ENCODE measurements around the gene GRSF1.
"Not testable (repeated sequence)": the region's sequence is repeated elsewhere in the genome, so short reads cannot be mapped to it uniquely, and the experiment has no call there.

GRSF1 gene

DNA sequence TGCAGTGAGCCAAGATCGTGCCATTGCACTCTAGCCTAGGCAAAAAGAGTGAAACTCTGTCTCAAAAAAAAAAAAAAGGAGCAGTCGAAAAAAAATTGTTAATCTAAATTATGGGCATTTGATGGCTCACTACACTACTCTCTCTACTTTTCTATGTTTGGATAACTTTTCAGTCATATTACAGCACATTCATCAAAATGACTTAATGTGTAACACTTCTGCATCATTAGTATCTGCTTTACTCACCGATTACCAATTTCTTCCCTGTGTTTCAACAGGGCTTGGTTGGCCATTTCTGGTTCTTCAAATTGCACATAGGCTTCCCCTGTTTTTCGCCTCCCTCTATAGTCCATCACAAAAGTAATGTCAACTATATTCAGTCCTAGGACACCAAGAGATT lies 8.4 kb downstream of the GRSF1 start:
- DNase-seq, result no peak

DNA sequence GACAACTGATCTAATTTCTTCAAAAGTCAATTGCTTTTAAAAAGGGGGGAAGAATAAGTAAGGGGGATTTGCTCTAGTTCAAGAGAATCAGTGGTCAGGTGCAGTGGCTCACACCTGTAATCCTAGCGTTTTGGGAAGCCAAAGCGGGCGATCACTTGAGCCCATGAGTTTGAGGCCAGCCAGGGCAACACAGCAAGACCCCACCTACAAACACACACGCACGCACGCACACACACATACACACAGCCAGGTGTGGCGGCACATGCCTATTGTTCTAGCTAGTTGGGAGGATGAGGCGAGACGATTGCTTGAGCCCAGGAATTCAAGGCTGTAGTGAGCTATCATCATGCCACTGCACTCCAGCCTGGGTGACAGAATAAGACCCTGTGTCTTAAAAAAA lies 9.6 kb downstream of the GRSF1 start:
- DNase-seq, result no peak

DNA sequence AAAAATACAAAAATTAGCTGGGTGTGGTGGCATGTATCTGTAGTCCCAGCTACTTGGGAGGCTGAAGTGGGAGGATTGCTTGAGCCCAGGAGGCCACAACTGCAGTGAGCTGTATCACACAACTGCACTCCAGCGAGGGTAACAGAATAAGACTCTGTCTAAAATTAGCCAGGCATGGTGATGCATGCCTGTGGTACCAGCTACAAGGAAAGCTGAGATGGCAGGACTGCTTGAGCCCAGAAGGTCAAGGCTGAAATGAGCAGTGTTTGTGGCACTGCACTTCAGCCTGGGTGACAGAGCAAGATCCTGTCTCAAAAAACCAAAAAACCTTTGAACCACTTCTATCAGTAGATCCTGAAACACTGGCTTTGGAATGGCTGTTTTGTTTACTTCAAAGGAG lies 10.2 kb downstream of the GRSF1 start:
- DNase-seq, result no peak

DNA sequence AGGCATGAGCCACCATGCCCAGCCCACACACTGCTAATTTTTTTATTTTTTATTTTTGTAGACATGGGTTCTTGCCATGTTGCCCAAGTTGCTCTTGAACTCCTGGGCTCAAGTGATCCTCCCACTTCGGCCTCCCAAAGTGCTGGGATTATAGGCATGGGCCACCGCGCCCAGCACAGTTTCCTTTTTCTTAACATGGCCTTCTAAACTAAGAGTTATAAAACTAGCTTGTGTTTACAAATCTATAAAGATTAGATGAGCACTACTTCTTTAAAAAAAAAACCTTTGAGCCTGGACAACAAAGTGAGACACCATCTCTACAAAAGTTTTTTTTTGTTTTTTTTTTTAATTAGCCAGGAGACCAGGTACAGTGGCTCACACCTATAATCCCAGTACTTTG lies 10.7 kb downstream of the GRSF1 start:
- DNase-seq, result no peak

DNA sequence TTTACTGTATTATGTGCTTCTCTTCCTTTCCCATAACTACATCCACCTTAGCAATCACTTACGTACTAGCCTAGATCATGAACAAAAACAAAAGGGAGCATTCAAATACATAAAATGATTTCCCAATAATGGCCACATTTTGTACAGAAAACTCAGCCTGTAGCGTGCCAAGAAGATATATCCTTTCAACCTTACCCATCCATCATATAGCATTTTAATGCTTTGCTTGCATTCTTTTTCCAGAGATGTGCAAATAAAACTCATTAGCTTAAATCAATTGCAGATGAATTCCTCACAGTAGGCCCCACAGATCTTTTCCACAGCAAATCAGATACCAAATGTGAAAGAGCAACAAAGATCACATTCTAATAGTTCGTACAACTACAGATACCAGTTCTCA lies 20.8 kb downstream of the GRSF1 start:
- DNase-seq, result no peak

DNA sequence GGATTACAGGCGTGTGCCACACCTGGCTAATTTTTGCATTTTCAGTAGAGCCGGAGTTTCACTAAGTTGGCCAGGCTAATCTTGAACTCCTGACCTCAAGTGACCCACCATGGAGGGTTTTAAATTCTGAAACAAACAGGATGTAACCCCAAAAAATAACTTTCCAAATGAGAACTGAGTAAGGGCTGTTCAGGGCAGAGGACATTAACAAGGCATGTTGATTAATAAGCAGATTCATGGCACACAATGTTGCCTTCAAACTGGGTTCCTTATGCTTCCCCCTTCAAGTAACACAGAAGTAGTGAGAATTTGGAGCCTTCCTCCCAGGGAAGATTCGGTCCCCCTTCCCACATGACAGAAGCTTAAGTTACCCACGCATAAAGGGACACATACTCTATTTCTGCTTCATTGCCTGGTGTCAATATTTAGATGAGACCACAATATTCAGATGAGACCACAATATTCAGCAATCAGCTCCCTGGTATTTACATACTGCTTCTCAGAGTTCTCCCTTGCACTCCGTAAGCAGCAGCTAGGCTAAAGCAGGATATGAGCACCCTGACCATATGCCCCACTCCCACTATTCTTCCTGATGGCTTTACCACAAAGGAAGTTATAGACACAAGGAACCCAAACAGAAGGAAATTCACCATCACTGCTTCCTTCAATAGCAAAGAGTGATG lies 21.4 kb downstream of the GRSF1 start:
- no peak for DNase-seq

- DNase-seq, result no peak
These were observed 22.8 kb downstream of the GRSF1 start for GRCh38 chr4:70816894-70817293.

- DNase-seq, result no peak
These were observed 24.3 kb downstream of the GRSF1 start for GRCh38 chr4:70815370-70815769.

DNA sequence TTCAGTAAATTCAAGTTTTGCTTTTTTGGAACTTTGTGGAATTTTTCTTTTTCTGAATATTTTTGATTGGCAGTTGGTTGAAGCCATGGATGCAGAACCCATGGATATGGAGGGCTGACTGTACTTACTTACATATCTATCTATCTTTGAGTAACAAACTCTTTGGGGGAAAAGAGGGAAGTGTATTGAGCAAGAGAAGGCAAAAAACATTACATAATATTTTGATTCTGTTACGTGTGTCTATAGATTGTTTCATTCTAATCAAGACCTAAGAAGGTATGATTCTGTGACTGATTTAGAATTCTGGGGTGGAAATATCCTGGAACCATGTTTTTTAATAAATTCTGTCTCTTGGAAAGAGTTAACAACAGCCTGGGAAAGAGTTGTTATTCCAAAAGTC lies 31.5 kb downstream of the GRSF1 start:
- no peak for DNase-seq

GRCh38 chr4:70802928-70803580 lies 36.6 kb downstream of the GRSF1 start:
- DNase-seq, result no peak

GRCh38 chr4:70801265-70801809 lies 38.4 kb downstream of the GRSF1 start:
- no peak for DNase-seq

- no peak for DNase-seq
These were observed 46.1 kb downstream of the GRSF1 start for GRCh38 chr4:70793626-70794025.

- DNase-seq, result no peak
These were observed 51.0 kb downstream of the GRSF1 start for GRCh38 chr4:70788733-70789132.

DNA sequence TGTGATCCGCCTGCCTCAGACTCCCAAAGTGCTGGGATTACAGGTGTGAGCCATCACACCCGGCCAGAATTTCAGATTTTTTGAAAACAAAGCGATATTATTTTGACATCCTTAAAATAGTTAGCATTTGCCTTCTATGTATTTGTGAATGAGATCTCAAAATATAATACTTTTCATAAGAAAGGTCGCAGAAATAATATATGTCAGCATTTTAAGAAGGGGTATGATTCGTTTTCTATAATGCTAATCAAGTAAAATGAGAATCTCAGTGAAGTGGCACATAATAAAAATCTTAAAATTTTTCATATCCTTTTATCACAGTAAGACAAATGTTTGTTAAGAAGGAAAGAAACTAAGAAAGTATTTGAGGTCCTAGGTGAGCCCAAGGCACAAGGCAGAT lies 52.2 kb downstream of the GRSF1 start:
- DNase-seq, result no peak

DNA sequence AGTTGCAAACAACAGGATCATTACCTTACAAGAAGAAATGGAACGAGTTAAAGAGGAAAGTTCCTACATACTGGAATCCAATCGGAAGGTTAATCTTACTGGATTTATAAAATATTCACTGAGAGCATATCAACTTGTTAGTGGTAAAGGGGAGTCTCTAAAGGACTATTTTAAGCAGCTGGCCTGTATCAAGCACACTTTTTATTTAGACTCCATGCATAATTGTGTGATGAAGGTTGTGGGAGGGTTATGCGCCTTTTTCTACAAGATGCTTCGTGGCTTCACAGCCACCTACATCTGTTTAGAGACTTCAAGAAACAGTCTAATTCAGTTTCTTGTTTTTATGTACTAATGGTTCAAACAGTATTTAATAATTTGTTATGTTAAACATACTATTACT lies 56.6 kb downstream of the GRSF1 start:
- no peak for DNase-seq

GRCh38 chr4:70778888-70779422 lies 60.7 kb downstream of the GRSF1 start:
- DNase-seq, result no peak

DNA sequence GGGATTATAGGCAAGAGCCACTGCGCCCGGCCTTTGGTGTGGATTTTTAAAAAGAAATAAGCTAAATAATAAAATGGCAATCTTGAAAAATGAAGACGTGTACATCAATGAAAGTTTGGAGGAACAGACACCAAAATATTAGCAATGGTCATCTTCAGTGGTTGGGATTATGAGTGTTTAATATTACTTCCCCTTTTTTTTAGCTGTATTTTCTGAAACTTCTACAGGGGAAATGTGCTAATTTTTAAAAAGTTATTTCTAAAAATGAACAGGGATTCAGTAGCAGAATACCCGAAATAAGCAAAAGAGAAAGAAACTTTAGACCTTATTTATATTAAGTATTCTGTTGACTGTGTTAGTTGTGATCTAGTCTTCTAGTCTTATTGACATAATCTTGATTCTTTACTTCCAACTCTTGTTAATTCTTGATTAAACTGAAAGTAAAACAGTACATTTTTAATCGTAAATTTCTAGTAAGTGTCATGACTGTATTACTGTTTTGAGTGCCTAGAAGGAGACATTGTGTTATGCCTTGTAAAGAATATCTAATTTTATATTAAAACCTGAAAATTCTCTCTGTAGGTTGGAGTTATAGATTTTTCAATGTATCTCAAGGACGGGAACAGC lies 66.6 kb downstream of the GRSF1 start:
- DNase-seq, result no peak

- not testable (repeated sequence) for DNase-seq
These were observed 70.3 kb downstream of the GRSF1 start for GRCh38 chr4:70769396-70769795.

DNA sequence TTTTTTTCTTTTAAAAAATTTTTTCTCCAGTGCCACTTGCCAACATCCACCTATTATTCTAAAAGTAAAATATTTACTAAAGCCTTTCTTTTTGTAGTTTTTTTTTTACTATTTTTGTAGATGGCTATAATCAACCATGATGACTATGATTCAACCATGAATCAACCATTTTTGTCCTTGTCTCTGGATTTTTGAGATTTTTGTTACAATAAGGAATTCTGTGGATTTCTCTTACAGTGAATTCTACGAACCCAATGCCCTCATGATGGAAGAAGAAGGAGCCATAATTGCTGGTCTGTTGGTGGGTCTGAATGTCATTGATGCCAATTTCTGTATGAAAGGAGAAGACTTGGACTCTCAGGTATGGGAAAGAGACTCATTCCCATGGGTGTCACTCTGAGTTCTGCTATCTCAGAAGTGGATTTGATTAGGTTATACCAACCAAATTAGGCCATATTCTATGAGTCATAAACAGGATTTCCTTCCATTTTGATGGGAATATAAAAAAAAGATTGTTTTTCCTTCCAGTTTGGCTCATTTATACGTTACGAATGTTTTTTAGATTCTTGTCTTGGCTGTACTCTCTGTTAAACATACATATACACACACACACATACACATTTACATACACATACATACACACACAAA lies 71.3 kb downstream of the GRSF1 start:
- DNase-seq, result no peak
